Mucosa of gallbladder (tissue), 1 donor: ENCODE results near the gene FAM13A. TPM values are rescaled to one million over a fixed set of nuclear protein-coding genes. Genes with fewer than 3 reads are reported as not detected.
"Not testable (repeated sequence)": the region's sequence is repeated elsewhere in the genome, so short reads cannot be mapped to it uniquely, and the experiment has no call there.

Experiments used
- DNase-seq: peaks from one replicate; pipeline ENCODE4 v3.0.0-alpha.2; 2020; ENCODE audit warnings: low spot score
- total RNA-seq: library from RNA; stranded (reverse); gene quantifications from one replicate; pipeline ENCODE4 v1.2.1, GENCODE V29; 2021
- donor health status: DM: no; HTN: no; CAD: no.

The FAM13A gene
- total RNA-seq, 1 donor from 2014 or later: 43.8 TPM

DNA sequence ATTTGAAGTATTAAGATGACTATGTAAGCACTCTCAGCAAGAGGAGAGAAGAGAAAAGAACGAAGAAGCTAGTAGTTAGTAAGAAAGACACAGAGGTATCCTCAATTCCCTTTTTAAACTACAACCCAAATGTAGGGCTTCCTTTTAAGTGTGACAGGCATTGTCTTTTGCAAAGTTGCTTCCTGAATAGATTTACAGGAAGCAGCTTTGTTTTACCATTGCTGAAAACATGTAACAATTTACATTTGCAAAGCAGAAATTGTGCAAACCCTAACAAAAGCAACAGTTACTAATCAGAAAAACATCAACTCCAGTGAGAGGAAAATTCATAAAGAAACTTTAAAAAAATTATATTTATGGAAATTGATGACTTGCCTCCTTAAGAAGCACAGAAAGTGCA lies 96.4 kb downstream of the FAM13A start:
- DNase-seq: no peak

DNA sequence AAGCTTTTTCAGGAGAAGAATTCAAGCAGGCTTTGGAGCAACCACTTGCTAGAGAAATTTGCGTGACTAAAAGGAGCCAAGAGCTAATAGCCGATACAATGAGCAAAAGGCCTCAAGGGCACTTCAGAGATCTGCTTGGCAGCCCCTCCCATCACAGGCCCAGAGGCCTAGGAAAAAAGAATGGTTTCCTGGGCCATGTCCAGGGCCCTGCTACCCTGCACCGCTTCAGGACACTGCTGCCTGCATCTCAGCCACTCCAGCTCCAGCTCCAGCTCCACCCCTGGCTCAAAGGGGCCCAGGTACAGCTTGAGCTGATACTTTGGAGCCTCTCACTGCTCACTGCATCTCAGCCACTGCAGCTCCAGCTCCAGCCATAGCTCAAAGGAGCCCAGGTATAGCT lies 98.9 kb downstream of the FAM13A start:
- DNase-seq: no peak

DNA sequence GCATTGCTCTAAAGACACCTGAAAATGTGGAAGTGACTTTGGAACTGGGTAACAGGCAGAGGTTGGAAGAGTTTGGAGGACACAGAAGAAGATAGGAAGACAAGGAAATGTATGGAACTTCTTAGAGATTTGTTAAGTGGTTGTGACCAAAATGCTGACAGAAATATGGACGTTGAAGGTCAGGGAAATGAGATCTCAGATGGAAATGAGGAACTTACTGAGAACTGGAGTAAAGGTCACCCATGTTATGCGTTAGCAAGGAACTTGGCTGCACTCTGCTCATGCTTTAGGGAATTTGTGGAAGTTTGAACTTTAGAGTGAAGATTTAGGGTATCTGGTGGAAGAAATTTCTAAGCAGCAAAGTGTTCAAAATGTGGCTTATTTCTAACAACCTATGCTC lies 99.4 kb downstream of the FAM13A start:
- DNase-seq: no peak

DNA sequence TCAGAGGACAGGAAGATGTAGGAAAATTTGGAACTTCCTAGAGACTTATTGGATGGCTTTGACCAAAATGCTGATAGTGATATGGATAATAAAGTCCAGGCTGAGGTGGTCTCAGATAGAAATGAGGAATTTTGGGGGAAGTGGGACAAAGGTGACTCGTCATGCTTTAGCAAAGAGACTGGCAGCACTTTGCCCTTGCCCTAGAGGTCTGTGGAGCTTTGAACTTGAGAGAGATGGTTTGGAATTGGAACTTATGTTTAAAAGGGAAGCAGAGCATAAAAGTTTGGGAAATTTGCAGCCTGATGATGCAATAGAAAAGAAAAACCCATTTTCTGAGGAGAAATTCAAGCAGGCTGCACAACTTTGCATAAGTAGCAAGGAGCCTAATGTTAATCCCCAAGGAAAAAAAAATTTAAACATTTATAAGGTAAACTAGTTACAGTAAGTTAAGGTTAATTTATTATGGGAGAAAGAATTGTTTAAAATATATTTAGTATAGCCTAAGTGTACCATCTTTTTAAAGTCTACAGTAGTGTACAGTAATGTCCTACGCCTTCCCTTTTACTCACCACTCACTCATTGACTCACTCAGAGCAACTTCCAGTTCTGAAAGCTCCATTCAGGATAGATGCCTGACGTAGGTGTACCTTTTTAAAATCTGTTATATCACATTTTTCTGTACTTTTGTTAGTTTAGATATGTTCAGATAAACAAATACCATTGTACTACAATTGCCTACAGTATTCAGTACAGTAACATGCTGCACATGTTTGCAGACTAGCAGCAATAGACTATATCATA lies 101.2 kb downstream of the FAM13A start:
- DNase-seq: no peak

DNA sequence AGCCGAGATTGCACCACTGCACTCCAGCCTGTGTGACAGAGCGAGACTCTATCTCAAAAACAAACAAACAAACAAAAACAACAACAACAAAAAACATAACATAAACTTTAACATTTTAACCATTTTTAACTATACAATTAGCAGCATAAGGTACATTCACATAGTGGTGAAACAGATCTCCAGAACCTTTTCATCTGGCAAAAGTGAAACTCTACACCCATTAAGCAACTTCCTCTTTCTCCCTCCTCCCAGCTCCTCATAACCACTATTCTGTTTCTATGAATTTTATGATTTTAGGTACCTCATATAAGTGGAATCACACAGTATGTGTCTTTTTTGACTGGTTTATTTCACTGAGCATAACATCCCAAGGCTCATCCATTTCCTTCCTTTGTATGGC lies 103.6 kb downstream of the FAM13A start:
- no peak for DNase-seq

DNA sequence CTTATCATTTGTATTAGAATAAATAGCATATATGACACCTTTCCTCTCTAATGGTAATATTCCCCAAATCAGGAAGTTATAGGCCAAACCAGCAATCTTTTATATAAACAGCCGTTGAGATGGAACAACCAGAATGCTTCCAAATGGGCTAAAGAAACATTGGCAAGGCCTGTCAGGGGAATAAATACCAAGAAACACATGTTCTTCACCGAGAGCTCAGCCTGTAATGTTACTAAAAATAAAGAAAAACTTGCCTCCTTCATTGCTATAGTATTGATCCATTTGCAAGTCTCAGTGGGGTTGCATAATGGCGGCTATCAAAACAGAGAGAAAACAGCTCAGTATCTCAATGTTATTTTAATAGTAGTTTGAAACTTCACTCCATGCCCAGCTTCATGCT lies 104.9 kb downstream of the FAM13A start:
- DNase-seq: no peak

DNA sequence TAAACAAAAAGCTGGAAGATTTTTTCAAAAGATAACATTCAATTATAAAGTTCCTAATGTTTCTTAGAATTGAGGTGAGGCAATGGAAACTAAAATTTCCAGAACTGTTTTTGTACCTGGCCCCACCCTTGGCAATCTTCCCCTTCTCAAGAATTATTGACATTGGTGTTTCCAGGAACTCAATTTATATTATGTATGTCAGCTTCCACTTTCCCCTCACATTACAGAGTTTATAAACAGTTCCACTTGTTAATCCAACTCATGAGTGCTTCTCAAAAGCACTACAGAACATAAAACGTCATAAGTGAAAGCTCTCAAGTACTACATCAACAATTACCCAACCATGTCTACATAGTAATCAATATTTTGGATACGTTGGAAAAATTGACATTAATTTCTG lies 107.4 kb downstream of the FAM13A start:
- DNase-seq: no peak

DNA sequence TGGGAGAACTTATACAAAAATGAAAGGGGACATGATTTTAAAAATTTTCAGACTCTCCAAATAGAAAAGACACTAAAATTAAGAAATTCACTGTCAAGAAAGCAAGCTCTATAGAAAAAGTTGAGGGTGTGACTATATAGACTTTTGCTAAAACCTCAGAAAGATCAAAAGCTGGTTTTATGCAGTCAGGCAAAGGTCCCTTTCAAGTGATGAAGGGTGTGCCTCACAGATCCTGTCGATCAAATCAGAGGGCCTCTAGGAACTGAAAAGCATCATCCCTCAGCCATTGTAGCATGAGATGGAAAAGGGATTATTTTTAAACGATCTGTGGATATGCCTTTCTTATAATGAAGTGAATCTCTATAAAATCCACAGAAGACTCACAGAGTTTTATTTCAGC lies 116.5 kb downstream of the FAM13A start:
- DNase-seq: no peak

DNA sequence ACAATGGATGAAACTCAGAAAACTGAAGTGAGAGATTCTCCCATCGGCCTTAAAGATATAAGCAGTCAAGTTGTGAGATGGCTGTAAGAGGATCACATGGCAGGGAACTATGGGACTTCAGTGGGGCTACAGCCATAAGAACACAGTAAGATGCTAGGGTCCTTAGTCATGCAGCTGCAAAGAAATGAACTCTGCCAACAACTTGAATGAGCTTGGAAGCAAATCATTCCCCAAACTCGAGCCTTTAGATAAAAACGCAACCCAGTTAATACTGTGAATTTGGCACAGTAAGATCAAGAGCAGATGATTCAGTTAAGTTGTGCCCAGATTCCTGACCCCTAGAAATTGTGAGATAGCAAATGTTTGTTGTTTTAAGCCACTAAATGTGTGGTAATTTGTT lies 117.3 kb downstream of the FAM13A start:
- DNase-seq: no peak

DNA sequence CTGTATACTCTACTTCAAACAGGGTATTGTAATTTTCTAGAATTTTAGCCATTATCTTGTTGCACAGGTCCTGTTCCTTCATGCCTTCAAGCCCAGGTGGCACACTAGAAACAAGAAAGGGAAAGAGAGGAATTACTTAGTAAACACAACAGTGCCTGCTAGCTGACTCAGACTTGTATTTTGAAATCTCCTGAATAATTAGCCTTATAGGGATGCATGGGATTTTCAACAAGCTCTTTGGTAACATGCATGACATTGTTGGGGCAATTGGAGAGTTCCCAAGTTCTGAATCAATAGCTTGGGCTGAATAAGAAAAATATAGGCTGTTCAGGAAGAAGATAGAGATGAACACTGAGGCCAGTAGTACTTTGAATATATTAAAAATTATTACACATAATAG lies 118.8 kb downstream of the FAM13A start:
- no peak for DNase-seq

DNA sequence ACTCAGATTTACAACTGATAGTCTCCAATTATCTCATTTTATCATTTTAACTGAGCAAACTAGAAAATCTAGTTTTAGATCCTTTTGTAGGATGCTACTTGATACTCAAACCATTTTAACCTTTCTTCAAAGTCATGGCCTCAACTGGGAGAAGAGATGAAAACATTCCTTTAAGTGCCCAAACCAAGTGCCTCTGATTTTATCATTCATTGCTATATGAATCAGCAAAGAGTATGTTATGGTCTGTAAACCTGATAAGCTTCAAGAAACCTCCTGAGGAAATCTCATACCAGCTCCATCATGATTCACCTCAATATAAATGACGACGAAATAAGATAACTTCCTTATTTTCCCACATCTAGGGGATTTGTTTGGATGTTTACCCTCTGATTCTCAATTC lies 119.9 kb downstream of the FAM13A start:
- DNase-seq: no peak

DNA sequence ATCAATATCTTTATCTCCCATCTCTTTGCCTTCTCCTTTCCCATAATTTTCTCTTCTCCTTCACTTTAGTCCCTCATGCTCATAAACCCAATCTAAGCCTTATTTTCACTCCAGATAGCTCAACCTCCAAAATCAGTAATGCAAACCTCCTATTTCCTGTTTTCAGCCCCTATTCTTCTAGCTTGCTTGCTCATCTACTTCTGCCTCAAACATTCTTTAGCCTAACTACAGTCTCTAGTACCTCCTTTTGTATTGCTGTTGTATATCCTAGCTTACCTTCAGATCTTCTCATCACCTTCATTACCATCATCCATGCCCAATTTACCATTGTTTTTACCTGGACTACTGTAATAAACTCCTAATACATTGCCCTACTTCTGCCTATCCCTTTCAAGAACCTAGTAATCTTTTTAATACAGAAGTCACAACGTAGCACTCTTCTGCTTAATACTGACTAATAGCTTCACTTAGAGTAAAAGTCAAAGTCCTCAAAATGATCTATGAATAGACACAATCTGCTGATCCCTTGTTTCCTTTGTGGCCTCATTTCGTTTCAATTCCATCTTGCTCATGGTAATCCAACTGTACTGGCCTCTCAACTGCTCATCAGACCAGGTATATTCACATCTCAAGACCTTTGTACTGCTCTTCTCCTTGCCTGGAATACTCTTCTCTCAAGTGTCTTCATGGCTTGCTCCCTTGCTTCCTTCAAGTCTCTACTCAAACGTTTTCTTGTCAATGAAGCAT lies 123.4 kb downstream of the FAM13A start:
- DNase-seq: no peak

DNA sequence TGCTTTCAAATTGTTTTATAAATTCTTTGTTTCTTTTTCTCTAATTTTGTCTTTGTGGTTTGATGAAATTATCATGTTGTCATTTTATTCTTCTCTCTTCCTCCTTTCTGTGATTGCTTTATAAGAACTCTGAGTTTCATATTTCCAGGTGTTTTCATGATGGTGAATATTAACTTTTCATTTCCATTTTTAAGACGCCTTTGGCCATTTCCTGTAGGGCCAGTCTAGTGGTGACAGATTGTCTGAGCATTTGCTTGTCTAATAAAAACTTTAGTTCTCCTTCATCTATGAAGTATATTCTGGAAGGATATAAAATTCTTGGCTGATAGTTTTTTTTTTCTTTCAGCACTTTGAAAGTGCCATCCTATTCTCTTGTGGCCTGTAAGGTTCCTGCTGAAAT lies 128.1 kb downstream of the FAM13A start:
- DNase-seq: no peak

DNA sequence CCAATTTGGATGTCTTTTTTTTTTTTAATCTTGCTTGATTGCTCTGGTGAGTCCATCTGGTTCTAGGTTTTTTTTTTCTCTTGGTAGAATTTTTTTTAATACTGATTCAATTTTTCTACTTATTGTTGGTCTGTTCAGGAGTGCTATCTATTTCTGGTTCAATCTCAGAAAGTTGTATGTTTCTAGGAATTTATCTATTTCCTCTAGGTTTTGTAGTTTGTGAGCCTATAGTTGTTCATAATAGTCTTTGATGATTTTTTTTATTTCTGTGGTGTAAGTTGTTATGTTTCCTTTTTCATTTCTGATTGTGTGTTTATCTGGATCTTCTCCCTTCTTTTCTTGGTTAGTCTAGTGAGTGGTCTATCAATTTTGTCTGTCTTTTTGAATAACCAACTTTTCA lies 129.6 kb downstream of the FAM13A start:
- DNase-seq: no peak

DNA sequence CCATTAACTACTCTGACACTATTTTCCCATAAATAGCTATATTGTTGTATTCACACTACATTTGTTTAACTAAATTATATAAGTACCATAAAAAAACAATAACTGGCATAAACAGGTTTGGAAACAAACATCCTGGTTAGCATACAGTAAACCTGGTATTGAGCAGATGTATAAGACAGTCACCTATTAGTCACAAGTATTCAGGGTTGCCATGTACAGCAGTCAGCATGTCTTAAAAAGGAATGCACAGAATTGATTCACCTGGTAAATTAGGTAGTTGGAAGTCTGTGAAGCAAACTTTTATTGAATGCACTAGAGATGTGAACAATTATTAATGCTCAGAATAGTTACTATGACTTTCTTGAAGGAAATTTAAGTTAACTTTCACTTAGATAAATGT lies 137.9 kb downstream of the FAM13A start:
- no peak for DNase-seq

DNA sequence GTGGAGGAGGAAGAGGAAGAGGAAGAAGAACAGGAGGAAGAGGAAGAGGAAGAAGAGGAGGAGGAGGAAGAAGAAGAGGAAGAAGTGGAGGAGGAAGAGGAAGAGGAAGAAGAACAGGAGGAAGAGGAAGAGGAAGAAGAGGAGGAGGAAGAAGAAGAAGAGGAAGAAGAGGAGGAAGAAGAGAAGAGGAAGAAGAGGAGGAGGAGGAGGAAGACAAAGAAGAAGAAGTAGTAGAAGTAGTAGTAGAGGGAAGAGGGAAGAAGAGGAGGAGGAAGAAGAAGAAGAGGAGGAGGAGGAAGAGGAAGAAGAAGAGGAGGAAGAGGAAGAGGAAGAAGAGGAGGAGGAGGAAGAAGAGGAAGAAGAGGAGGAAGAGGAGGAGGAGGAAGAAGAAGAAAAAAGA lies 143.8 kb downstream of the FAM13A start:
- DNase-seq: not testable (repeated sequence)

DNA sequence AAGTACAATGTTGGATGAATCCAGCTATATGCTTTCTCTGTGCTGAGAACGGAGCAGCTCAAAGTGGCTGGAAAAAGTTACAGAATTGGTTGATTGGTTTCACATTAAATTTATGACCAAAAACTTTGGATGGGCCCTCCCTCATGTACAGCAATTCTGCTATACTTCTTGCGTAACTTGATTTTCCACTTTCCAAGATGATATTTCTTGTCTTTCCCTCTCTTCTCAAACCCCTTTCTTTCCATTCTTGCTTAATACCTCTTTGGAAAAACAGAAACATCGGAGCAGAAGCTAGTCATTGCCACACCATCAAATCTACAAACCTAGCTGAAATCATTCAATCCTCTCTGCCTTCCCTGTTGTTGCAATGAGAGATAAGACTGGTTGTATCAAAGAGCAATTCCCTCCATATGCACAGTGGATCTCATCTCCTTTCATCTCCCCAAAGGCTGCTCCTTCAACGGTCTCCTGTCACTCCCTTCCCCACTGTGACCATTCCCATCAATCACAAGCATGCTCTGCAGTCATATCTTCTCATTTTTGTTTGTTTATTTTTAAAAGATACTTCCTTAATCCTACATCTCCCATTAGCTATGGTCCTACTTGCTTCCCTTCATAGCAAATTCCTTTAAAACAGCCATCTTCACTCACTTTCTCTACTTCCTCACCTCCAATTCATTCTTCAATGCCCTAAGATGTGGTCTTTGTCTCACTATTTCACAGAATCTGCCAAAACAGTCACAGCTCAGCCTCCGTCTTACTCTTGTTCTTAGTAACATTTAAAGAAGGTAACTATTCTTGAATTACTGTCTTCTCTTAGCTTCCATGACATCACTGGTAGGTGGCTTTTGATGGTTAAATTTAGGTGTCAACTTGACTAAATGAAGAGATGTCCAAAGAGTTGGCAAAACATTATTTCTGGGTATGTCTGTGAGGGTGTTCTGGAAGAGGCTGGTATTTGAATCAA lies 145.5 kb downstream of the FAM13A start:
- no peak for DNase-seq

DNA sequence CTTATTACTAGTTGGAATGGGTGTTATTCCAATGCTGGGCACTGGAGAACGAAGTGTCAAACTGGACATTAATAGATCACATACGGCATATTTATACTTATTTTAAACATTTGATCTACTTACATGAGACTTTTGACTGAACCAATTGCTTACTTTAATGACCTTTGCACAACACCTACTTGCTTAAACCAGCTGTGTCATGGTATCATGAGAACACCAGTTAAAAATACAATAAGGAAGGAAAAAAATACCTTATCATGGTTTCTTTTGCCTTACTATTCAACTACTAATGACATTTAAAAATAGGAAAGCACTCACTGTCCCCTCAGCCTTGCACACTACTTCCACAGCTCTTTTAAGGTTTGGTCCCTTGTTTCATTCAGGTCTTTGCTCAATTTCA lies 146.9 kb downstream of the FAM13A start:
- no peak for DNase-seq

DNA sequence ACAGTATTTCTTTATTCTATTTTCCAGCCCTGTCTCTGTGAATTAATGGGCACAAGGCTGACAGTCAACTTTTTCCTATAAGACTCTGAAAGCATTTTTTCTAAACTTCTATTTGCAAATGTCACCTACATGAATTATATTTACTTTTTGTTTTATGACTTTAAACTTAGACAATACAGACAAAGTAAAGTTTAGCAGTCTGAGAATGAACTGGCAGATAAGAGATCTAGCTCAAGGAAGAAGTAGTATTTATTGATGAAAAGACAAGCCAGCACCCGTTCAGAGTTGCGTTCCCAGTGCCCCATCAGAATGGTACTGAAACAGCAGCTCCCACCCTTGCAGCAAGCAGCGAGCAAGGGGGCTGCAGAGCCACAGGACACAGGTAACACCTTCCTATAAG lies 148.5 kb downstream of the FAM13A start:
- DNase-seq: no peak

DNA sequence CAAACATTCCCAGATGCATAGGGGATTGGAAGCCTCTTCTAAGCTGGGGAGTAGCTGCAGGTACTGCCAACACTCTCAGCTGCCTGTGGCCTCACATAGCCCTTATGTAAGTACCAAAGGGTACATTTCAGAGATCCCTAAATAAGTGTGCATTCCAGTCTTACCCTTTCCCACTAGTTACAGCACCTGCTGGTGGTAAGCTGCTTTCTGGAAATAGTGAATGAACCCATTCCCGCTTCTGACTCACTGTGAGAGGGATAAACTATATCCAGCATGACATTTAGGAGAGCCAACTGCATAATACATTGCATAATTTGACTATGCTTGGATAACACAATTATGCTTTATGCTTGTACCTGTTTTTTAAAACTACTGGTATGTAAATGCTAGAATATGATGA lies 149.0 kb downstream of the FAM13A start:
- no peak for DNase-seq

DNA sequence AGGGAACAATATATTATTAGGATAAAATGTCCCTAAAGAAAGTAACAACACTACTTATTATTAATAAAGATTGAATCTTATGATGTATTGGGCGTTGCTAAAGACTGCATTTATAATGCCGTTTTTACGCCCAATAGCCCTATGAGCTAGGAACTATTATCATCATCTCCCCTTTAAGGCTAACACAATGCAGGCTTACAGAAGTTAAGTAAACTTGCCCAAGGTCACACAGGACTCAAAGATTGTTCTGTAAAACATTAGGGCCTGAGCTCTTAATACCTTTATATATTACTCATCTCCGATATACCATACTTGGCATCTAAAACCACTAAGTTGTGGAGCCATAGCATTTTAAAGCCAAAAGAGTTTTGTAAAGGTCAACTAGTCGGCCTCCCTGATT lies 149.5 kb downstream of the FAM13A start:
- no peak for DNase-seq

DNA sequence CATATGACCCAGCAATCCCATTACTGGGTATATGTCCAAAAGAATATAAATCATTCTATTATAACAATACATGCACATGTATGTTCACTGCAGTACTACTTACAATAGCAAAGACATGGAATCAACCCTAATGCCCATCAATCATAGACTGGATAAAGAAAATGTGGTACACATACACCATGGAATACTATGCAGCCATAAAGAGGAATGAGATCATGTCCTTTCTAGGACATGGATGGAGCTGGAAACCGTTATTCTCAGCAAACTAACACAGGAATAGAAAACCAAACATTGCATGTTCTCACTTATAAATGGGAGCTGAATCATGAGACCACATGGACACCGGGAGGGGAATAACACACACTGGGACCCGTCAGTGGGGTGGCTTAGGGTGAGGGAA lies 152.7 kb downstream of the FAM13A start:
- not testable (repeated sequence) for DNase-seq
